Loucy (cell line): ENCODE measurements around the gene PDE4A.

Experiments used
- H2AFZ ChIP-seq: fragments of 200-600 bp; sonication (generic); 2 replicates; pipeline ENCODE4 v1.6.0; 2016; ENCODE audit warnings: antibody characterized with exemption, mild to moderate bottlenecking, low read length, moderate library complexity
- H3F3A ChIP-seq: fragments of 200-600 bp; 2 replicates; pipeline ENCODE4 v1.6.0; 2016; ENCODE audit warnings: antibody characterized with exemption, low read depth, mild to moderate bottlenecking
- H3K27me3 ChIP-seq: fragments of 200-600 bp; sonication (generic); 2 replicates; pipeline ENCODE4 v1.6.1; 2014; ENCODE audit warnings: low read length, mild to moderate bottlenecking; ENCODE audit not compliant: insufficient read depth, poor library complexity, severe bottlenecking
- H3K36me3 ChIP-seq: fragments of 200-600 bp; sonication (generic); 2 replicates; pipeline ENCODE4 v1.6.1; 2016; ENCODE audit warnings: low read length; ENCODE audit not compliant: insufficient read depth
- H3K4me1 ChIP-seq: fragments of 200-600 bp; sonication (generic); 2 replicates; pipeline ENCODE4 v1.5.1; 2014; ENCODE audit warnings: low read length, mild to moderate bottlenecking; ENCODE audit not compliant: insufficient read depth, poor library complexity, severe bottlenecking
- H3K4me2 ChIP-seq: fragments of 200-600 bp; sonication (generic); 2 replicates; pipeline ENCODE4 v1.6.0; 2014; ENCODE audit warnings: antibody characterized with exemption, low read length, low read depth, mild to moderate bottlenecking; ENCODE audit not compliant: poor library complexity, severe bottlenecking
- H3K4me3 ChIP-seq: fragments of 200-600 bp; sonication (generic); 2 replicates; pipeline ENCODE4 v1.5.1; 2014; ENCODE audit warnings: low read length, mild to moderate bottlenecking, mixed read lengths; ENCODE audit not compliant: poor library complexity, severe bottlenecking
- H3K79me2 ChIP-seq: fragments of 200-600 bp; sonication (generic); 2 replicates; pipeline ENCODE4 v1.6.1; 2014; ENCODE audit warnings: low read length; ENCODE audit not compliant: insufficient read depth
- H3K9ac ChIP-seq: fragments of 200-600 bp; sonication (generic); 2 replicates; pipeline ENCODE4 v1.6.0; 2014; ENCODE audit warnings: mild to moderate bottlenecking, low read depth, low read length, moderate library complexity; ENCODE audit not compliant: poor library complexity, severe bottlenecking
- H3K9me2 ChIP-seq: fragments of 200-600 bp; sonication (generic); replicated peaks from 2 replicates; pipeline ENCODE4 v1.6.1; 2016; ENCODE audit warnings: low read depth, low read length, mixed read lengths
- H3K9me3 ChIP-seq: fragments of 200-600 bp; sonication (generic); 2 replicates; pipeline ENCODE4 v1.6.1; 2014; ENCODE audit warnings: mild to moderate bottlenecking, antibody characterized with exemption, low read length, low read depth; ENCODE audit not compliant: insufficient read depth
- H4K20me1 ChIP-seq: fragments of 200-600 bp; sonication (generic); 2 replicates; pipeline ENCODE4 v1.6.0; 2014; ENCODE audit warnings: antibody characterized with exemption, low read length, mild to moderate bottlenecking; ENCODE audit not compliant: insufficient read depth, poor library complexity, severe bottlenecking
- CTCF ChIP-seq: fragments of 200-600 bp; sonication (generic); conservative IDR thresholded peaks from 2 replicates; pipeline ENCODE4 v1.5.1; 2014; ENCODE audit warnings: mild to moderate bottlenecking, antibody characterized with exemption, low read length
- EZH2phosphoT487 ChIP-seq: fragments of 200-600 bp; IDR thresholded peaks from 2 replicates; pipeline ENCODE4 v1.6.1; 2018; ENCODE audit warnings: antibody characterized with exemption, mild to moderate bottlenecking, moderate library complexity, borderline replicate concordance

The PDE4A gene

DNA sequence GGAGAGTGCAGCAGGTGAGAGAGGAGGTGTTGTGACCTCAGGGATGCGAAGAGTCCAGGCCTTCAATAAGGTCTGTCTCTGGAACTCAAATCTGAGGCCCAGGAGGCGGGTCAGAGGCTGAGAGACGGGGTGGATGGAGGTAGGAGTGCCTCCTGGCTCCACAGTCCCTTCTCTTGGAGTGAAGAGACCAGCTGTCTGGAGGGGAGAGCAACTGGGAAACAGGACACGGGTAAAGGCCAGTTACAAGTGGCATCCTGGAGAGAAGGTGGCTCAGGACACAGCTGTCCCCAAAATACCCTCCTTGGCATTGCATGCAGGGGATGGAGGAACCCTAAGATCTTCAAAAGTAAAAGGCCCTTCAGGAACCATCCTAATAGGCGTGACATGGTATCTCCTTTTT lies 19.2 kb downstream of the PDE4A start:
- Histone ChIP-seq H3K4me3 (no peak overlapping the region), H3K9me2 (no peaks in the 10 kb centered on the region), H3K36me3 (no peaks in the 10 kb centered on the region), H3K9me3 (no peaks in the 10 kb centered on the region), H4K20me1 (no peaks in the 10 kb centered on the region), H2AFZ (no peak overlapping the region), H3K27me3 (no peaks in the 10 kb centered on the region), H3K4me2 (no peak overlapping the region), H3F3A (no peaks in the 10 kb centered on the region), H3K79me2 (no peaks in the 10 kb centered on the region), H3K9ac (no peak overlapping the region), H3K4me1 (no peaks in the 10 kb centered on the region)
- no peak for TF ChIP-seq CTCF
- TF ChIP-seq EZH2phosphoT487 = no peak

GRCh38 chr19:10442698-10443097 lies 22.4 kb downstream of the PDE4A start:
- H3K4me2 ChIP-seq = no peak overlapping the region
- no peaks in the 10 kb centered on the region for H3K9me3 ChIP-seq
- no peak overlapping the region for H3K9ac ChIP-seq
- no peak overlapping the region for H3K4me3 ChIP-seq
- H3F3A ChIP-seq = no peaks in the 10 kb centered on the region
- no peaks in the 10 kb centered on the region for H4K20me1 ChIP-seq
- no peak for TF ChIP-seq CTCF
- TF ChIP-seq EZH2phosphoT487 = no peak
- H2AFZ ChIP-seq = no peak overlapping the region
- no peaks in the 10 kb centered on the region for H3K9me2 ChIP-seq
- H3K27me3 ChIP-seq = no peaks in the 10 kb centered on the region
- no peaks in the 10 kb centered on the region for H3K36me3 ChIP-seq
- H3K4me1 ChIP-seq = no peaks in the 10 kb centered on the region
- no peaks in the 10 kb centered on the region for H3K79me2 ChIP-seq

- H3K9ac ChIP-seq = no peak overlapping the region
- no peaks in the 10 kb centered on the region for H3K9me3 ChIP-seq
- no peak overlapping the region for H3K4me3 ChIP-seq
- no peaks in the 10 kb centered on the region for H3K36me3 ChIP-seq
- no peaks in the 10 kb centered on the region for H4K20me1 ChIP-seq
- no peaks in the 10 kb centered on the region for H3K79me2 ChIP-seq
- no peak overlapping the region for H3K4me2 ChIP-seq
- no peak overlapping the region for H2AFZ ChIP-seq
- H3K9me2 ChIP-seq = no peaks in the 10 kb centered on the region
- H3F3A ChIP-seq = no peaks in the 10 kb centered on the region
- peaks cover 3% of the 10 kb centered on the region for H3K4me1 ChIP-seq
- TF ChIP-seq CTCF = no peak
- TF ChIP-seq EZH2phosphoT487 = no peak
- no peaks in the 10 kb centered on the region for H3K27me3 ChIP-seq
These were observed 28.7 kb downstream of the PDE4A start for GRCh38 chr19:10449037-10449436.
